GM11168 (cell line): Measurements from ENCODE around the gene DYNLL1.

Experiments
- in situ Hi-C: fragments of 300-500 bp; cut with MboI; formaldehyde crosslinking; loops from one replicate; pipeline ENCODE4 v1.12.0; 2022; ENCODE audit warnings: low sequenced_read_pairs; ENCODE audit not compliant: unreplicated experiment

DYNLL1 gene

GRCh38 chr12:120544691-120545090 is 48.8 kb downstream of the DYNLL1 start:
- in situ Hi-C loops = no loop called here

- in situ Hi-C loops = no loop called here
Observed at GRCh38 chr12:120546050-120546386, 50.1 kb downstream of the DYNLL1 start.
